ENCODE measurements around the gene ZNF276.

The ZNF276 gene

GRCh38 chr16:89786474-89787364 lies 65.4 kb downstream of the ZNF276 start:
- DNase-seq (ENCODE audit: extremely low read depth, insufficient read length), result no peak
- Histone ChIP-seq H3K4me3 (replicated peaks; ENCODE audit: low read depth, low read length) (no peak overlapping the region), H3K36me3 (ENCODE audit: control insufficient read depth, insufficient read depth, low read length) (peaks cover 13% of the 10 kb centered on the region), H3K27me3 (replicated peaks; ENCODE audit: control insufficient read depth, insufficient read depth, low read length) (no peaks in the 10 kb centered on the region)
- no peak for TF ChIP-seq CTCF (IDR thresholded peaks at IDR 0.05; ENCODE audit: insufficient read depth, low read length, poor library complexity, severe bottlenecking)

- no peak for TF ChIP-seq CTCF (IDR thresholded peaks at IDR 0.05; ENCODE audit: insufficient read depth, low read length, poor library complexity, severe bottlenecking)
- Histone ChIP-seq H3K27me3 (replicated peaks; ENCODE audit: control insufficient read depth, insufficient read depth, low read length) (no peaks in the 10 kb centered on the region), H3K4me3 (replicated peaks; ENCODE audit: low read depth, low read length) (no peak overlapping the region), H3K36me3 (ENCODE audit: control insufficient read depth, insufficient read depth, low read length) (peaks cover 20% of the 10 kb centered on the region)
- no peak for DNase-seq (ENCODE audit: extremely low read depth, insufficient read length)
Measured at GRCh38 chr16:89787365-89787805, 66.0 kb downstream of the ZNF276 start.

All from GM06990 (cell line).